DLD1 (cell line): ENCODE results near the gene EEF1A2.

Experiments
- in situ Hi-C: cut with HindIII; loops from 2 replicates; pipeline ENCODE4 v1.10.0; 2017; ENCODE audit warnings: low sequenced_read_pairs

The EEF1A2 gene

GRCh38 chr20:63488315-63489251 is 10.3 kb downstream of the EEF1A2 start:
- in situ Hi-C loops: no loop called here

- in situ Hi-C loops: no loop called here
Observed at GRCh38 chr20:63487781-63488241, 11.1 kb downstream of the EEF1A2 start.

- in situ Hi-C loops: no loop called here
Observed at GRCh38 chr20:63487116-63487764, 11.6 kb downstream of the EEF1A2 start.

- in situ Hi-C loops: no loop called here
Observed at GRCh38 chr20:63486300-63486855, 12.5 kb downstream of the EEF1A2 start.

- in situ Hi-C loops: no loop called here
Observed at GRCh38 chr20:63484651-63485403, 14.1 kb downstream of the EEF1A2 start.

GRCh38 chr20:63484236-63484635 is 14.6 kb downstream of the EEF1A2 start:
- in situ Hi-C loops: no loop called here

GRCh38 chr20:63483834-63484233 is 15.0 kb downstream of the EEF1A2 start:
- in situ Hi-C loops: no loop called here

- in situ Hi-C loops: no loop called here
Observed at GRCh38 chr20:63482021-63482587, 16.8 kb downstream of the EEF1A2 start.

- in situ Hi-C loops: no loop called here
Observed at GRCh38 chr20:63481503-63481902, 17.4 kb downstream of the EEF1A2 start.

- in situ Hi-C loops: loop anchor here (10.0 kb wide), 1 partner anchor 85 kb away; no protein-coding TSS in a partner anchor
Observed at GRCh38 chr20:63479695-63480419, 19.0 kb downstream of the EEF1A2 start.

GRCh38 chr20:63478346-63479302 is 20.3 kb downstream of the EEF1A2 start:
- in situ Hi-C loops: loop anchor here (10.0 kb wide), 1 partner anchor 84 kb away; no protein-coding TSS in a partner anchor

- in situ Hi-C loops: loop anchor here (10.0 kb wide), 1 partner anchor 83 kb away; no protein-coding TSS in a partner anchor
Observed at GRCh38 chr20:63477944-63478343, 20.9 kb downstream of the EEF1A2 start.

GRCh38 chr20:63477061-63477616 is 21.7 kb downstream of the EEF1A2 start:
- in situ Hi-C loops: loop anchor here (10.0 kb wide), 1 partner anchor 82 kb away; no protein-coding TSS in a partner anchor

GRCh38 chr20:63475209-63475608 is 23.7 kb downstream of the EEF1A2 start:
- in situ Hi-C loops: loop anchor here (10.0 kb wide), 1 partner anchor 80 kb away; no protein-coding TSS in a partner anchor

GRCh38 chr20:63473555-63474449 is 25.1 kb downstream of the EEF1A2 start:
- in situ Hi-C loops: loop anchor here (10.0 kb wide), 1 partner anchor 79 kb away; no protein-coding TSS in a partner anchor

- in situ Hi-C loops: loop anchor here (10.0 kb wide), 1 partner anchor 78 kb away; no protein-coding TSS in a partner anchor
Observed at GRCh38 chr20:63472862-63473390, 26.0 kb downstream of the EEF1A2 start.
